GM12864 (cell line): Measurements from ENCODE around the gene METTL26.

Experiments
- DNase-seq: peaks from one replicate; pipeline ENCODE4 v3.0.0-alpha.2; 2011; ENCODE audit warnings: low read depth
- H3K4me3 ChIP-seq: 2 replicates; pipeline ENCODE4 v1.5.1; 2011; ENCODE audit warnings: mild to moderate bottlenecking, low read depth, low read length, control low read depth
- CTCF ChIP-seq: IDR thresholded peaks from 2 replicates; pipeline ENCODE4 v1.5.1; 2011; ENCODE audit warnings: low read depth, mild to moderate bottlenecking, moderate library complexity, low read length, control low read depth, inconsistent platforms; ENCODE audit errors: missing control alignments

METTL26 gene

GRCh38 chr16:626787-627453 is 9.2 kb downstream of the METTL26 start:
- no peak overlapping the region for H3K4me3 ChIP-seq
- no peak for DNase-seq
- TF ChIP-seq CTCF, result no peak

- H3K4me3 ChIP-seq, result no peak overlapping the region
- no peak for DNase-seq
- TF ChIP-seq CTCF, result no peak
Observed at GRCh38 chr16:625977-626765, 9.9 kb downstream of the METTL26 start.

- no peak for TF ChIP-seq CTCF
- no peak overlapping the region for H3K4me3 ChIP-seq
- no peak for DNase-seq
Observed at GRCh38 chr16:625117-625976, 10.8 kb downstream of the METTL26 start.

- DNase-seq, result no peak
Observed at GRCh38 chr16:624526-625070, 11.5 kb downstream of the METTL26 start.

GRCh38 chr16:622920-623280 is 13.2 kb downstream of the METTL26 start:
- DNase-seq, result no peak
- no peak overlapping the region for H3K4me3 ChIP-seq
- TF ChIP-seq CTCF, result no peak

More at GRCh38 chr16:624526-625070, 11.5 kb downstream of the METTL26 start:
- H3K4me3 ChIP-seq, result no peak overlapping the region
- no peak for TF ChIP-seq CTCF

GRCh38 chr16:621526-622105 is 14.5 kb downstream of the METTL26 start:
- TF ChIP-seq CTCF, result no peak
- DNase-seq, result no peak
- H3K4me3 ChIP-seq, result no peak overlapping the region
